HepG2 (cell line): Measurements from ENCODE around the gene ODAPH. TPM values are rescaled to one million over a fixed set of nuclear protein-coding genes. Genes with fewer than 3 reads are reported as not detected.

Source experiments
- ARID4A ChIP-seq: sonication (generic); formaldehyde crosslinking; IDR thresholded peaks from 2 replicates; pipeline ENCODE4 v1.5.0; 2020; ENCODE audit warnings: mild to moderate bottlenecking, missing genetic modification reagents, borderline replicate concordance
- CHD4 ChIP-seq: fragments of 200-600 bp; sonication (generic); IDR thresholded peaks from 2 replicates; pipeline ENCODE4 v1.7.0; 2017; ENCODE audit warnings: mild to moderate bottlenecking, low read length, borderline replicate concordance
- EED ChIP-seq: sonication (generic); formaldehyde crosslinking; IDR thresholded peaks from 2 replicates; pipeline ENCODE4 v1.5.0; 2020; ENCODE audit warnings: mild to moderate bottlenecking, missing genetic modification reagents
- ELF1 ChIP-seq: sonication (generic); formaldehyde crosslinking; IDR thresholded peaks from 2 replicates; pipeline ENCODE4 v1.4.0; 2020; ENCODE audit warnings: missing genetic modification reagents
- ELF3 ChIP-seq: IDR thresholded peaks from 2 replicates; pipeline ENCODE4 v1.6.1; 2016; ENCODE audit warnings: missing genetic modification reagents, missing compliant biosample characterization
- ERF ChIP-seq: IDR thresholded peaks from 2 replicates; pipeline ENCODE4 v1.6.1; 2018; ENCODE audit warnings: missing biosample characterization, missing genetic modification reagents
- HNF4A ChIP-seq: sonication (generic); formaldehyde crosslinking; IDR thresholded peaks from 2 replicates; pipeline ENCODE4 v1.4.0; 2020; ENCODE audit warnings: missing genetic modification reagents
- LBX2 ChIP-seq: sonication (generic); formaldehyde crosslinking; IDR thresholded peaks from 2 replicates; pipeline ENCODE4 v1.5.0; 2020; ENCODE audit warnings: missing genetic modification reagents, mild to moderate bottlenecking, borderline replicate concordance
- MAFG ChIP-seq: sonication (generic); formaldehyde crosslinking; IDR thresholded peaks from 2 replicates; pipeline ENCODE4 v1.5.1; 2020; ENCODE audit warnings: mild to moderate bottlenecking, missing genetic modification reagents
- MTF2 ChIP-seq: sonication (generic); formaldehyde crosslinking; IDR thresholded peaks from 2 replicates; pipeline ENCODE4 v1.5.0; 2020; ENCODE audit warnings: missing genetic modification reagents, borderline replicate concordance
- PCBP2 ChIP-seq: fragments of 200-400 bp; formaldehyde crosslinking; optimal IDR thresholded peaks from 2 replicates; pipeline ENCODE3; 2018; ENCODE audit warnings: low read length, low read depth; ENCODE audit not compliant: poor library complexity, severe bottlenecking
- PLRG1 ChIP-seq: fragments of 450-650 bp; conservative IDR thresholded peaks from 2 replicates; pipeline ENCODE4 v1.6.1; 2016
- PRPF4 ChIP-seq: fragments of 200-400 bp; formaldehyde crosslinking; IDR thresholded peaks from 2 replicates; pipeline ENCODE4 v1.6.1; 2016; ENCODE audit warnings: low read length, low read depth; ENCODE audit not compliant: poor library complexity, severe bottlenecking
- RAD51 ChIP-seq: fragments of 450-650 bp; IDR thresholded peaks from 2 replicates; pipeline ENCODE4 v1.6.1; 2016; ENCODE audit warnings: borderline replicate concordance
- SMYD3 ChIP-seq: sonication (generic); formaldehyde crosslinking; IDR thresholded peaks from 2 replicates; pipeline ENCODE4 v1.8.1; 2023; ENCODE audit warnings: mild to moderate bottlenecking, missing genetic modification reagents
- SP1 ChIP-seq, 2 experiments: fragments of 450-650 bp in 1 of 2; sonication (generic) in 1 of 2; formaldehyde crosslinking in 1 of 2; IDR thresholded peaks; 2 replicates each; pipeline versions ENCODE4 v1.4.0 to v1.6.1; 2016 to 2020; ENCODE audit warnings: missing genetic modification reagents in 1 of 2
- SP4 ChIP-seq: sonication (generic); formaldehyde crosslinking; IDR thresholded peaks from 2 replicates; pipeline ENCODE4 v1.8.1; 2023; ENCODE audit warnings: mild to moderate bottlenecking, missing genetic modification reagents
- TOPORS ChIP-seq: sonication (generic); formaldehyde crosslinking; IDR thresholded peaks from 2 replicates; pipeline ENCODE4 v1.8.0; 2023; ENCODE audit warnings: mild to moderate bottlenecking, missing genetic modification reagents
- TP53 ChIP-seq: sonication (generic); formaldehyde crosslinking; conservative IDR thresholded peaks from 2 replicates; pipeline ENCODE4 v1.4.0; 2020; ENCODE audit warnings: missing genetic modification reagents
- ZNF224 ChIP-seq: sonication (generic); formaldehyde crosslinking; IDR thresholded peaks from 2 replicates; pipeline ENCODE4 v1.5.0; 2020; ENCODE audit warnings: mild to moderate bottlenecking, missing genetic modification reagents
- ZNF296 ChIP-seq: sonication (generic); formaldehyde crosslinking; conservative IDR thresholded peaks from 2 replicates; pipeline ENCODE4 v1.5.0; 2020; ENCODE audit warnings: mild to moderate bottlenecking, missing genetic modification reagents
- ZNF362 ChIP-seq: sonication (generic); formaldehyde crosslinking; IDR thresholded peaks from 2 replicates; pipeline ENCODE4 v1.4.0; 2020; ENCODE audit warnings: missing genetic modification reagents, mild to moderate bottlenecking, borderline replicate concordance
- ZNF770 ChIP-seq: sonication (generic); formaldehyde crosslinking; IDR thresholded peaks from 2 replicates; pipeline ENCODE4 v1.5.0; 2020; ENCODE audit warnings: mild to moderate bottlenecking, missing genetic modification reagents
- ZSCAN31 ChIP-seq: sonication (generic); formaldehyde crosslinking; IDR thresholded peaks from 2 replicates; pipeline ENCODE4 v1.5.0; 2020; ENCODE audit warnings: low read depth, mild to moderate bottlenecking, missing genetic modification reagents
- polyA plus RNA-seq, 8 experiments: library from polyadenylated mRNA; depleted of rRNA in 3 of 8; stranded (reverse) in 7 of 8; unstranded in 1 of 8; fragments of >200 nt; fragmentation: Illumina TruSeq in 4 of 8; extraction: Trizol in 4 of 8; gene quantifications; 2 replicates each; pipeline versions ENCODE4 v1.2.1 to v1.2.3, GENCODE V29; 2011 to 2016; ENCODE audit warnings: low read depth in 4 of 8, missing spikeins in 1 of 8, mixed read lengths in 1 of 8; ENCODE audit not compliant: insufficient read depth in 1 of 8
- total RNA-seq, 5 experiments: library from RNA; depleted of rRNA; stranded (reverse); fragments of >200 nt; fragmentation: Illumina TruSeq; extraction: Trizol; gene quantifications; 2 replicates each; pipeline ENCODE4 v1.2.3, GENCODE V29; 2016; ENCODE audit warnings: low read depth in 1 of 5

The ODAPH gene
- total and polyA plus RNA-seq, 2 of the 13 experiments (the other 11 are each of a cell fraction or from before 2014, with no cell fraction given), result 0.50 TPM; not detected in 1

- no peak for TF ChIP-seq ARID4A (CRISPR knock-in tag)
- TF ChIP-seq MTF2 (CRISPR knock-in tag), result no peak
- no peak for TF ChIP-seq TOPORS (CRISPR knock-in tag)
- no peak for TF ChIP-seq PLRG1
- TF ChIP-seq MAFG (CRISPR knock-in tag), result no peak
- no peak for TF ChIP-seq LBX2 (CRISPR knock-in tag)
- TF ChIP-seq TP53 (CRISPR knock-in tag), result no peak
- no peak for TF ChIP-seq CHD4
- no peak for TF ChIP-seq ERF (CRISPR knock-in tag)
- peak; percentile 32; the same call in 1 of the 2 replicates for TF ChIP-seq ELF3 (CRISPR knock-in tag)
- no peak for TF ChIP-seq ZSCAN31 (CRISPR knock-in tag)
- no peak for TF ChIP-seq SP1 (IDR thresholded peaks at IDR 0.05)
- TF ChIP-seq SP1 (CRISPR knock-in tag; IDR thresholded peaks at IDR 0.05), result no peak
- TF ChIP-seq EED, result no peak
- TF ChIP-seq PRPF4, result no peak
- TF ChIP-seq ZNF224 (CRISPR knock-in tag), result no peak
- no peak for TF ChIP-seq HNF4A (CRISPR knock-in tag)
- peak; percentile 82 for TF ChIP-seq ZNF770
- TF ChIP-seq SMYD3 (CRISPR knock-in tag), result no peak
- peak; percentile 62 for TF ChIP-seq ELF1 (CRISPR knock-in tag)
- TF ChIP-seq ZNF296, result no peak
- TF ChIP-seq RAD51, result no peak
- no peak for TF ChIP-seq PCBP2
- TF ChIP-seq SP4, result no peak
- peak; percentile 57; the same call in 1 of the 2 replicates for TF ChIP-seq ZNF362 (CRISPR knock-in tag)
Measured at GRCh38 chr4:75547647-75548387, 8.0 kb upstream of the ODAPH start (continued).
